SU-DHL-6 (cell line): ENCODE results near the gene TTC27.

Experiments used
- H2AFZ ChIP-seq: fragments of 200-600 bp; sonication (generic); 2 replicates; pipeline ENCODE4 v1.6.1; 2014; ENCODE audit warnings: low read depth, mild to moderate bottlenecking, moderate library complexity, mixed read lengths, antibody characterized with exemption, low read length; ENCODE audit not compliant: severe bottlenecking
- H3F3A ChIP-seq: fragments of 200-600 bp; shearing (Covaris generic); 2 replicates; pipeline ENCODE4 v1.6.0; 2016; ENCODE audit warnings: antibody characterized with exemption, mild to moderate bottlenecking; ENCODE audit not compliant: insufficient read depth
- H3K27ac ChIP-seq: fragments of 200-600 bp; sonication (generic); 2 replicates; pipeline ENCODE4 v1.5.1; 2016; ENCODE audit warnings: low read depth, mild to moderate bottlenecking, low read length, moderate library complexity, mixed read lengths
- H3K27me3 ChIP-seq: fragments of 200-600 bp; sonication (generic), shearing (Covaris generic); 2 replicates; pipeline ENCODE4 v1.6.0; 2014; ENCODE audit warnings: mild to moderate bottlenecking, low read length
- H3K36me3 ChIP-seq: fragments of 200-600 bp; sonication (generic); 2 replicates; pipeline ENCODE4 v1.6.1; 2014; ENCODE audit warnings: mild to moderate bottlenecking, low read length, mixed read lengths
- H3K4me2 ChIP-seq: fragments of 300-600, 200-600 bp; shearing (Covaris generic), sonication (generic); 2 replicates; pipeline ENCODE4 v1.6.0; 2014; ENCODE audit warnings: low read length, low read depth, mild to moderate bottlenecking; ENCODE audit not compliant: poor library complexity, severe bottlenecking
- H3K4me3 ChIP-seq: fragments of 200-600 bp; sonication (generic); 2 replicates; pipeline ENCODE4 v1.5.1; 2014; ENCODE audit warnings: antibody characterized with exemption, low read length, mild to moderate bottlenecking, mixed read lengths; ENCODE audit not compliant: insufficient read depth, poor library complexity, severe bottlenecking
- H3K79me2 ChIP-seq: fragments of 200-600 bp; sonication (generic); 2 replicates; pipeline ENCODE4 v1.6.1; 2014; ENCODE audit warnings: mild to moderate bottlenecking, low read length, moderate library complexity; ENCODE audit not compliant: insufficient read depth
- H3K9ac ChIP-seq: fragments of 200-600 bp; sonication (generic); 2 replicates; pipeline ENCODE4 v1.7.0; 2014; ENCODE audit warnings: mild to moderate bottlenecking, low read length
- H3K9me2 ChIP-seq: fragments of 200-600 bp; sonication (generic); replicated peaks from 2 replicates; pipeline ENCODE4 v1.6.1; 2014; ENCODE audit warnings: low read length; ENCODE audit not compliant: insufficient read depth
- H3K9me3 ChIP-seq: fragments of 200-600 bp; sonication (generic); 2 replicates; pipeline ENCODE4 v1.6.1; 2014; ENCODE audit warnings: low read length, mixed read lengths; ENCODE audit not compliant: insufficient read depth
- H4K20me1 ChIP-seq: fragments of 200-600 bp; sonication (generic); 2 replicates; pipeline ENCODE4 v1.6.1; 2014; ENCODE audit warnings: low read depth, mild to moderate bottlenecking, antibody characterized with exemption, low read length, moderate library complexity, mixed read lengths
- EZH2phosphoT487 ChIP-seq: fragments of 200-600 bp; sonication (generic), shearing (Covaris generic); conservative IDR thresholded peaks from 2 replicates; pipeline ENCODE4 v1.6.1; 2018; ENCODE audit warnings: mild to moderate bottlenecking, antibody characterized with exemption, low read length, moderate library complexity, mixed read lengths
- TF ChIP-seq, protein P1 (sequence below): fragments of 200-600 bp; sonication (generic); IDR thresholded peaks from one replicate; pipeline ENCODE4 v1.5.1; 2017; ENCODE audit warnings: antibody characterized with exemption, mild to moderate bottlenecking, low read length, moderate library complexity; ENCODE audit not compliant: insufficient read depth, poor library complexity, severe bottlenecking

The TTC27 gene

DNA sequence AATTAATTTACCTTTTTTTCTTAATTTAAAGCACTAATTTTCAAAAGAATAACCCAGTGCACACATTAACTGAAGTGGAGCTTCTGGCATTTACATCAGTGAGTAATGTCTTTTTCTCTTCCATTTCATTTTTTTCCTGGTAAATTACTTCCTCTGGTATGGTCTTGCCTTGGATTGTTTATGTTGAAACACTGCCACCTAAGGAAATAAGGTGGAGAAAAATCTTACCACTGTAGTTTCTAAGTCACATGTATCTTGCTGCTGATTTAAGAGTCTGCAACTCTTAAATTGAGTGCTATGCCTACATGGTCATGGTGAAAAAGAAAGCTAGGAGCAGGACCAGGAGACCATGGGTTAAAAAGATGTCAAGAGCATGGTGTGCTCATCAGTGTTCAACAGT is 51.0 kb downstream of the TTC27 start:
- Histone ChIP-seq H3K79me2 (no peaks in the 10 kb centered on the region), H3K27me3 (no peaks in the 10 kb centered on the region), H3K9ac (no peak overlapping the region), H3K4me3 (no peak overlapping the region), H3K27ac (no peak overlapping the region), H3K36me3 (no peaks in the 10 kb centered on the region), H3K9me3 (no peaks in the 10 kb centered on the region), H3K4me2 (no peak overlapping the region), H3K9me2 (no peaks in the 10 kb centered on the region), H2AFZ (no peak overlapping the region), H3F3A (no peaks in the 10 kb centered on the region; the same call in 1 of the 2 replicates), H4K20me1 (no peaks in the 10 kb centered on the region)
- no peak for TF ChIP-seq EZH2phosphoT487
- TF ChIP-seq, protein P1, sequence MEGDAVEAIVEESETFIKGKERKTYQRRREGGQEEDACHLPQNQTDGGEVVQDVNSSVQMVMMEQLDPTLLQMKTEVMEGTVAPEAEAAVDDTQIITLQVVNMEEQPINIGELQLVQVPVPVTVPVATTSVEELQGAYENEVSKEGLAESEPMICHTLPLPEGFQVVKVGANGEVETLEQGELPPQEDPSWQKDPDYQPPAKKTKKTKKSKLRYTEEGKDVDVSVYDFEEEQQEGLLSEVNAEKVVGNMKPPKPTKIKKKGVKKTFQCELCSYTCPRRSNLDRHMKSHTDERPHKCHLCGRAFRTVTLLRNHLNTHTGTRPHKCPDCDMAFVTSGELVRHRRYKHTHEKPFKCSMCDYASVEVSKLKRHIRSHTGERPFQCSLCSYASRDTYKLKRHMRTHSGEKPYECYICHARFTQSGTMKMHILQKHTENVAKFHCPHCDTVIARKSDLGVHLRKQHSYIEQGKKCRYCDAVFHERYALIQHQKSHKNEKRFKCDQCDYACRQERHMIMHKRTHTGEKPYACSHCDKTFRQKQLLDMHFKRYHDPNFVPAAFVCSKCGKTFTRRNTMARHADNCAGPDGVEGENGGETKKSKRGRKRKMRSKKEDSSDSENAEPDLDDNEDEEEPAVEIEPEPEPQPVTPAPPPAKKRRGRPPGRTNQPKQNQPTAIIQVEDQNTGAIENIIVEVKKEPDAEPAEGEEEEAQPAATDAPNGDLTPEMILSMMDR, result no peak

DNA sequence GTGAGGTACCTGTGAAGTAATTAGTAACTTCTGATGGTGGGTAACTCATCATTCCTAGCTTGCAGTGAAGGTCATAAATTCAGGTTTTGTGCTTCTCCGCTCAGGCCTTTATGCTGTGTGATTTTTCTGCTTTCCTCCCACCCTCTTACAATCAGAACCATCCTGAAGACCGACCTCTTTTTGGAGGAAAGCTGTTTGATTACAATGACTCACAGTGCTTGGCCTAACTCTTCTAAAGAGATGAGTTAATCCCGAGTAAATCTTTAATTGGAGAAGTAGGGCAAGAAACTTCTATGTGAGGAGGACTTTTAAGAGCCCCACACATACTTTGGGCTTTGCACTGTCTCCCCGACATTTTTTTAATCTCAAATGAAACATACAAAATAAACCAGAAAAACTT is 53.1 kb downstream of the TTC27 start:
- H3K4me2 ChIP-seq, result no peak overlapping the region
- no peaks in the 10 kb centered on the region for H3K9me2 ChIP-seq
- no peaks in the 10 kb centered on the region for H3K27me3 ChIP-seq
- no peak overlapping the region for H3K27ac ChIP-seq
- no peaks in the 10 kb centered on the region for H4K20me1 ChIP-seq
- TF ChIP-seq, protein P1, result no peak
- no peak for TF ChIP-seq EZH2phosphoT487
- no peaks in the 10 kb centered on the region for H3K79me2 ChIP-seq
- no peak overlapping the region for H3K9ac ChIP-seq
- no peak overlapping the region for H2AFZ ChIP-seq
- no peaks in the 10 kb centered on the region for H3K9me3 ChIP-seq
- H3F3A ChIP-seq, result no peaks in the 10 kb centered on the region; the same call in 1 of the 2 replicates
- H3K36me3 ChIP-seq, result no peaks in the 10 kb centered on the region
- no peak overlapping the region for H3K4me3 ChIP-seq

- no peaks in the 10 kb centered on the region for H3K27me3 ChIP-seq
- no peaks in the 10 kb centered on the region; the same call in 1 of the 2 replicates for H3F3A ChIP-seq
- H3K27ac ChIP-seq, result no peak overlapping the region
- no peaks in the 10 kb centered on the region for H3K36me3 ChIP-seq
- H2AFZ ChIP-seq, result no peak overlapping the region
- no peak for TF ChIP-seq EZH2phosphoT487
- TF ChIP-seq, protein P1, result no peak
- no peak overlapping the region for H3K4me3 ChIP-seq
- H3K9ac ChIP-seq, result no peak overlapping the region
- H3K4me2 ChIP-seq, result no peak overlapping the region
- H3K79me2 ChIP-seq, result no peaks in the 10 kb centered on the region
- H4K20me1 ChIP-seq, result no peaks in the 10 kb centered on the region
- H3K9me3 ChIP-seq, result no peaks in the 10 kb centered on the region
- H3K9me2 ChIP-seq, result no peaks in the 10 kb centered on the region
Measured at GRCh38 chr2:32683520-32684086, 55.8 kb downstream of the TTC27 start.
